Left hindlimb (tissue), 1 donor: ENCODE data around the gene PDXDC1.
A peak's percentile ranks its signal among the peaks of the same experiment; 100 is the strongest.
"Not testable (repeated sequence)": the region's sequence is repeated elsewhere in the genome, so short reads cannot be mapped to it uniquely, and the experiment has no call there.

Experiments
- DNase-seq: peaks from one replicate; pipeline ENCODE4 v3.0.0-alpha.2; 2018

The PDXDC1 gene

GRCh38 chr16:14974656-14975417, at the start of gene PDXDC1:
PDXDC1 (plus strand) TSS chr16:14975026; CDS start chr16:14975200, 174 bp downstream.
- peak; percentile 72 for DNase-seq

DNA sequence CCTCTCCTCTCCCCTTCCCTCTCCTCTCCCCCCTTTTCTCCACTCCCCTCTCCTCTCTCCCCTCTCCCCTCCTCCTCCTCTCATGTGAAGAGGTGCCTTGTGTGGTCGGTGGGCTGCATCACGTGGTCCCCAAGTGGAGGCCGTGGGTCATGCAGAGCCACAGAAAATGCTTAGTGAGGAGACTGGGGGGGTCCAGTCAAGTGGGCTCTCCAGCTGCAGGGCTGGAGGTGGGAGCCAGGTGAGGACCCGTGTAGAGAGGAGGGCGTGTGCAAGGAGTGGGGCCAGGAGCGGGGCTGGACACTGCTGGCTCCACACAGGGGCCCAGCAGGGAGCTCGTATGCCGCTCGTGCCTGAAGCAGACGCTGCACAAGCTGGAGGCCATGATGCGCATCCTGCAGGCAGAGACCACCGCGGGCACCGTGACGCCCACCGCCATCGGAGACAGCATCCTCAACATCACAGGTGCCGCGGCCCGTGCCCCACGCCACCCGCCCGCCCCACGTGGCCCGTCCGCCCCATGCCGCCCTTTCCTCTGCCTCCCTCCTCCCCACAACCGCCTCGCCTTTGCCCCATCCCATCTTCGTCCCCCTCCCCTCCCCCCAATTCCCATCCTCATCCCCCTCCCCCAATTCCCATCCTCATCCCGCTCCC, 46.6 kb upstream of the PDXDC1 start:
- DNase-seq: peak; percentile 35

DNA sequence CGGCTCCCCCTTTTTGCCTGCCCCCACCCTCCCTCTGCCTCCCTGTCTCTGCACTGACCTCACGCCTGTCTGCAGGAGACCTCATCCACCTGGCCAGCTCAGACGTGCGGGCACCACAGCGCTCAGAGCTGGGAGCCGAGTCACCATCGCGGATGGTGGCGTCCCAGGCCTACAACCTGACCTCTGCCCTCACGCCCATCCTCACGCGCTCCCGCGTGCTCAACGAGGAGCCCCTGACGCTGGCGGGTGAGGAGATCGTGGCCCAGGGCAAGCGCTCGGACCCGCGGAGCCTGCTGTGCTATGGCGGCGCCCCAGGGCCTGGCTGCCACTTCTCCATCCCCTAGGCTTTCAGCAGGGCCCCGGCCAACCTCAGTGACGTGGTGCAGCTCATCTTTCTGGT, 45.6 kb upstream of the PDXDC1 start:
- DNase-seq: not testable (repeated sequence)

DNA sequence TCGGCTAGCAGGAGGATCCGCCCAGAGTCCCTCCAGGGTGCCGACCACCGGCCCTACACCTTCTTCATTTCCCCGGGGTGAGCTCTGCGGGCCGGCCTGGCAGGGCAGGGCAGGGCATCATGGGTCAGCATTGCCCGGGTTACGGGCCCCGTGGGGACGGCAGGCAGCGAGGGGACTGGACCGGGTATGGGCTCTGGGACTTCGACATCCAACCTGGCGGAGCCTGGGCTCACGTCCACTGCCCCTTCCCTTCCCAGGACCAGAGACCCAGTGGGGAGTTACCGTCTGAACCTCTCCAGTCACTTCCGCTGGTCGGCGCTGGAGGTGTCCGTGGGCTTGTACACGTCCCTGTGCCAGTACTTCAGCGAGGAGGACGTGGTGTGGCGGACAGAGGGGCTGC, 44.6 kb upstream of the PDXDC1 start:
- not testable (repeated sequence) for DNase-seq

DNA sequence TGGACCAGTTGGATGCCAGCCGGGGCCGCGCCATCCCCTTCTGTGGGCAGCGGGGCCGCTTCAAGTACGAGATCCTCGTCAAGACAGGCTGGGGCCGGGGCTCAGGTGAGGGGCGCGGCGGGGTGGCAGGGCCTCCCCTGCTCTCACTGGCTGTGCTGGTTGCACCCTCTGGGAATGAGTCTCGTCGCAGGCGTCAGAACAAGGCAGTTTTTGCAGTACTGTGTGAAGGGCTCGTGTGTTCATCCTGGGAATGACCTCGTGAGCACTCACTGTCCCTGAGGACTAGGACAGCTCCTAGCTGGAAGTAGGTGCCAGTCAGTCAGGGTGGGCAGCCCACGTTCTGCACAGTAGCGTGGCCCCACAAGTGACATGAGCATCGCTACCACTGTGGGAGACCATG, 43.9 kb upstream of the PDXDC1 start:
- DNase-seq: not testable (repeated sequence)

DNA sequence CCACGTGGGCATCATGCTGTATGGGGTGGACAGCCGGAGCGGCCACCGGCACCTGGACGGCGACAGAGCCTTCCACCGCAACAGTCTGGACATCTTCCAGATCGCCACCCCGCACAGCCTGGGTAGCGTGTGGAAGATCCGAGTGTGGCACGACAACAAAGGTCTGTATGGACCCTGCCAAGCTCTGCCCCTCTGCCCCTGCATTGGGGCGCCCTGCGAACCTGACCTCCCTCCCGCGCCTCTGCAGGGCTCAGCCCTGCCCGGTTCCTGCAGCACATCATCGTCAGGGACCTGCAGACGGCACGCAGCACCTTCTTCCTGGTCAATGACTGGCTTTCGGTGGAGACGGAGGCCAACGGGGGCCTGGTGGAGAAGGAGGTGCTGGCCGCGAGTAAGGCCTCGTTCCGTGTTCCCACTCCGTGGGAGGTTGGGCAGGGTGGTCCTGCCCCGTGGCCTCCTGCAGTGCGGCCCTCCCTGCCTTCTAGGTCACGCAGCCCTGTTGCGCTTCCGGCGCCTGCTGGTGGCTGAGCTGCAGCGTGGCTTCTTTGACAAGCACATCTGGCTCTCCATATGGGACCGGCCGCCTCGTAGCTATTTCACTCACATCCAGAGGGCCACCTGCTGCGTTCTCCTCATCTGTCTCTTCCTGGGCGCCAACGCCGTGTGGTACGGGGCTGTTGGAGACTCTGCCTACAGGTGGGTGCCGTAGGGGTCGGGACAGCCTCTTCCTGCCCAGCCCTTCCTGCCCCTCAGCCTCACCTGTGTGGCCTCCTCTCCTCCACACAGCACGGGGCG, 42.0 kb upstream of the PDXDC1 start:
- DNase-seq: not testable (repeated sequence)

DNA sequence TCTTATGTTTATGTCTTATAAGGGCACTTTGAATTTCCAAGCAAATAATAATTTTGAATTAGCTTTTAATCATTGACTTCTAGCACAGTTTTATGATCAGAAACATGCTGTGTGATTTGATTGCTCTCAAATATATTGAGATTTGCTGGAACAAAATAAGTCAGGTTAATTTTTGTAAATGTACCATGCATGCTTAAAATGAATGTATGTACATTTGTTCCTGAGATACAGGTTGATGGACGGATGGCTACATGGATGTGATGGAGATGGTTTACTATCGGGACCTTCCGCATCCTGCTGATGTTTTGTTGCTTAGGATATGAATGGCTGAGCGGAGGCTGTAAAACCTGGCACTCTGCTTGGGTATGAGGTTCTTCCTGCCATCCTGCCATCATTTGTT, 37.7 kb upstream of the PDXDC1 start, which contains the start of gene NPIPA1:
Gene NPIPA1 (plus strand): TSS at position 301 of the 400 bp plus-strand sequence. CDS start 0 bp downstream, at position 301.
- not testable (repeated sequence) for DNase-seq

GRCh38 chr16:14937994-14938393, 36.8 kb upstream of the PDXDC1 start:
- DNase-seq: not testable (repeated sequence)

DNA sequence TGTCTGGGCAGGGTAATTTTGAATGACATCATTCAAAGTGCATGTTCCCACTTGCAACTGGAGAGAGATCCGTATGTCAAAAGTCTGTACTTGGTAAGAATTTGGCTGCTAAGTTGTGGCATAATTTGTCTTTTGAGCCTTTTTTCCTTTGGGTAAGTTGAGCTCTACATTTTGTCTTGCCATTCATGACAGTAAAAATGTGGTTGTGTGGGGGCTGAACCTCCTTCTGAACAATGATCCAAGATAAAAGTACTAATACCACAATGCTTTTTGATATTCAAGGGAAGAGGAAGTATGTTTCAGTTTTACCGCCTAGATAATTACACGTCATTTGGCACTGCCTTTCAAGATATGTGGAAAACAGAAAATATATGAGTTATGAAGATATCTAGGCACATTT, 32.1 kb upstream of the PDXDC1 start:
- DNase-seq: not testable (repeated sequence)

- DNase-seq: peak; percentile 29
These were observed 19.1 kb upstream of the PDXDC1 start for GRCh38 chr16:14955546-14956231.

- DNase-seq: no peak
These were observed 17.1 kb upstream of the PDXDC1 start for GRCh38 chr16:14957576-14958322.

- DNase-seq: no peak
These were observed 16.6 kb upstream of the PDXDC1 start for GRCh38 chr16:14958323-14958600.

- DNase-seq: no peak
These were observed 15.9 kb upstream of the PDXDC1 start for GRCh38 chr16:14958970-14959369.

- no peak for DNase-seq
These were observed 13.2 kb upstream of the PDXDC1 start for GRCh38 chr16:14961405-14962186.

DNA sequence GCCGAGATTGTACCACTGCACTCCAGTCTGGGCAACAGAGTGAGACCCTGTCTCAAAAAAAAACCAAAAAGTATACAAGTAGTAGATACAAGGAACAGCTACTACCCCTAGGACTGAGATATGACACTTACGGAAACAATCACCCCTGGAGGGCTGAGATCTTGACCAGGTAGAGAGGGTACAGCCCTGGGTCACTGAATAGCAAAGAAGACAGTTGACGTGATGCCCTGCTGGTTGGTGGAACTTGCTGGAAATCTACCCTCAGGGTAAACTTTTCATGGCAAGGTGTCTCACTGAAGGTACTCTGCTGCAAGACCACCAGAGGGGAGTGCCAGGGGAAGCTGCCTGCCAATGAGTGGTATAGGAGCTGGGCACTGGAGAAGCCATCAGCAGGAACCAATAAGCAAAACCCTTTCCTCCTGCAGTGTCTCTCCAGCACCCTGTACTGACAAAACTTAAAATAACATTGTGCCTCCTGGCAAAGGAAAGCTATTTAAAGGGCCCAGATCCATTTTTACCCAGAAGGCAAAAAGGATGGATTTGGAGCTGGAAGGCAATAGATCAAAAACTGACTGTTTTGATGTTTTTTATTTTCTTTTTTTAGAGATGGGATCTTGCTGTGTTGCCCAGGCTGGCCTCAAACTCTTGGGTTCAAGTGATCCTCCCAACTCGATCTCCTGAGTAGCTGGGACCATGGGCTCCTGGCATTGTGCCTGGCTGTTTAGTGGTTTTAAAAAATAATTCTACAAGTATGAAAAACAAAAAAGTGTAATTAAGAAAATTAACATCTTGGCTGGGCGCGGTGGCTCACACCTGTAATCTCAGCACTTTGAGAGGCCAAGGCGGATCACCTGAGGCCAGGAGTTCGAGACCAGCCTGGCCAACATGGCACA, 11.3 kb upstream of the PDXDC1 start:
- no peak for DNase-seq

GRCh38 chr16:14965328-14965727, 9.5 kb upstream of the PDXDC1 start:
- no peak for DNase-seq

DNA sequence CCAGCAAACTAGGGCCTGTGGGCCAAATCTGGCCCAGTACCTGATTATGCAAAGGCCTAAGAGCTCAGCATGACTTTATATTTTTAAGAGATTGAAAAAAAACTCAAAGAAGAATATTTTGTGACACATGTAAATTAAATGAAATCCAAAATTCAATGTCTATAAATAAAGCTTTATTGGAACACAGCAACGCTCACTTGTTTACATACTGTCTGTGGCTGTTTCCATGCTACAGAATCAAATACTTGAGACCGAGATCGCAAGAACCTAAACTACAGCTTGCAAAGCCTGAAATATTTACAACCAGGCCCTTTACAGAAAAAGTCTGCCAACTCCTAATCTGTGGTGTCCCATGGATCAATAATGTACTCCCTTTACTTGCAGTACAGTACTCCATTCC, 5.0 kb upstream of the PDXDC1 start:
- DNase-seq: not testable (repeated sequence)

- DNase-seq: not testable (repeated sequence)
These were observed 3.1 kb upstream of the PDXDC1 start for GRCh38 chr16:14971621-14972228.

DNA sequence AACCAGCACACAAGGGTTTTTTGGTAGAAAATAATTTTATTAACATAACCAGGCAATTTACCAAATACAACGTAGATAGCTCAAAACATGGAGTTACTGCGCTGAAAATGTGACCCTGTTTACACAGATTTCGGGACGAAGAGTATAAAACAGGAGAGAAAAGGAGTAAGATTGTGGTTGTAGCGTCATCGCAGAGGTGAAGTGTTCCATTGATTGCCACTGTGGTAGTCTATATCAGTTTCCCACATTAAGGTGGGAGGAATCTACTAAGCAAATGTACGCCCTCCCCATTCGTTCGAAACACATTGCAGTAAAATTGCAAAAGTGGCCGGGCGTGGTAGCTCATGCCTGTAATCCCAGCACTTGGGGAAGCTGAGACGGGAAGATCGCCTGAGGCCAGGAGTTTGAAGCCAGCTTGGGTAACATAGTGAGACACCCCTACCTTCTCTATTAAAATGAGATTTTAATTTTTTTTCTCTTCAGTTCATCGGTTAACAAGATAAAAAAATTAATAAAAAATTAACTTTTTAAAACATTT, 972 bp upstream of the PDXDC1 start:
- DNase-seq: not testable (repeated sequence)

DNA sequence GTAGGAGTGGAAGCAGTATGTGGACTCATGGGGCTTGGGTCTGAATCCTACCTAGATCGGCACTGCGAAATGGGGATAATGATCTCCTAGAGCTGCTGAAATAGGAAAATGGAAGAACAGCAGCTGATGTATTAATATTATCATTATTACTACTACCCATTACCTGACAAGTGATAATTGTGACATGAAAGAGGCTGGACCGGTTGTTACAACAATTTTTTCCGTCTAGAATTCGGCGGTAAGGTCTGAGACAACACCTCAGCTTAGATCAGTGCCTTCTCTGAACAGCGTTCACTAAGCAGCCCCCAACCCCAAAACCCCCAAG, 533 bp upstream of the PDXDC1 start:
- DNase-seq: not testable (repeated sequence)
